ENCODE data around the gene MACROD2.
A peak's percentile ranks its signal among the peaks of the same experiment; 100 is the strongest.

MACROD2 gene

GRCh38 chr20:15253431-15253830 lies 1258.1 kb downstream of the MACROD2 start:
- DNase-seq: no peak

- DNase-seq: no peak
These were observed 1261.6 kb downstream of the MACROD2 start for GRCh38 chr20:15256676-15257568.

- no peak for DNase-seq
These were observed 1262.2 kb downstream of the MACROD2 start for GRCh38 chr20:15257569-15257870.

GRCh38 chr20:15265581-15266309 lies 1270.4 kb downstream of the MACROD2 start:
- peak; percentile 13 for DNase-seq

- no peak for DNase-seq
These were observed 1272.6 kb downstream of the MACROD2 start for GRCh38 chr20:15267935-15268334.

GRCh38 chr20:15278041-15278440 lies 1282.7 kb downstream of the MACROD2 start:
- DNase-seq: no peak

- no peak for DNase-seq
These were observed 1292.0 kb downstream of the MACROD2 start for GRCh38 chr20:15287329-15287728.

- no peak for DNase-seq
These were observed 1292.8 kb downstream of the MACROD2 start for GRCh38 chr20:15288106-15288505.

GRCh38 chr20:15289337-15289736 lies 1294.0 kb downstream of the MACROD2 start:
- peak; percentile 92 for DNase-seq

GRCh38 chr20:15292405-15292804 lies 1297.1 kb downstream of the MACROD2 start:
- DNase-seq: no peak

- DNase-seq: no peak
These were observed 1301.1 kb downstream of the MACROD2 start for GRCh38 chr20:15296422-15296821.

- peak; percentile 65 for DNase-seq
These were observed 1302.0 kb downstream of the MACROD2 start for GRCh38 chr20:15297059-15297875.

GRCh38 chr20:15302075-15302474 lies 1306.8 kb downstream of the MACROD2 start:
- no peak for DNase-seq

GRCh38 chr20:15310361-15310760 lies 1315.0 kb downstream of the MACROD2 start:
- DNase-seq: no peak

GRCh38 chr20:15316556-15316955 lies 1321.2 kb downstream of the MACROD2 start:
- no peak for DNase-seq

- no peak for DNase-seq
These were observed 1322.4 kb downstream of the MACROD2 start for GRCh38 chr20:15317546-15318232.

- no peak for DNase-seq
These were observed 1323.4 kb downstream of the MACROD2 start for GRCh38 chr20:15318682-15319081.

GRCh38 chr20:15319439-15319838 lies 1324.1 kb downstream of the MACROD2 start:
- DNase-seq: no peak

GRCh38 chr20:15320941-15321340 lies 1325.6 kb downstream of the MACROD2 start:
- DNase-seq: no peak

- no peak for DNase-seq
These were observed 1331.8 kb downstream of the MACROD2 start for GRCh38 chr20:15327123-15327522.

GRCh38 chr20:15328084-15328483 lies 1332.8 kb downstream of the MACROD2 start:
- DNase-seq: no peak

- no peak for DNase-seq
These were observed 1337.4 kb downstream of the MACROD2 start for GRCh38 chr20:15332711-15333160.

GRCh38 chr20:15333170-15333569 lies 1337.9 kb downstream of the MACROD2 start:
- no peak for DNase-seq

Measured in DMS53 (cell line).